Thyroid gland (tissue), 4 donors: Measurements from ENCODE around the gene XPNPEP2. TPM values are rescaled to one million over a fixed set of nuclear protein-coding genes. Genes with fewer than 3 reads are reported as not detected.

Source experiments
- DNase-seq, 2 donors: peaks; one replicate each; pipeline ENCODE4 v3.0.0-alpha.2; 2019
- H3K27ac ChIP-seq, 3 donors: fragments of 200-600 bp; sonication (generic); 1 replicate in 2 of 3; 2 replicates in 1 of 3; pipeline ENCODE4 v1.5.1; 2016 to 2019; ENCODE audit warnings: mild to moderate bottlenecking in 1 of 3, moderate library complexity in 1 of 3
- H3K27me3 ChIP-seq: fragments of 200-600 bp; sonication (generic); one replicate; pipeline ENCODE4 v1.5.1; 2019
- H3K36me3 ChIP-seq, 2 donors: fragments of 200-600 bp; sonication (generic); one replicate each; pipeline ENCODE4 v1.5.1; 2016 to 2019
- H3K4me1 ChIP-seq, 2 donors: fragments of 200-600 bp; sonication (generic); one replicate each; pipeline ENCODE4 v1.5.1; 2017 to 2019
- H3K4me3 ChIP-seq, 3 donors: fragments of 200-600 bp; sonication (generic); replicated peaks in 1 of 3; 1 replicate in 2 of 3; 2 replicates in 1 of 3; pipeline ENCODE4 v1.5.1; 2016; ENCODE audit warnings: mild to moderate bottlenecking in 1 of 3
- H3K9me3 ChIP-seq: fragments of 200-600 bp; sonication (generic); one replicate; pipeline ENCODE4 v1.5.1; 2017
- CTCF ChIP-seq, 6 experiments: fragments of 200-600 bp in 3 of 6; fragments of 450-650 bp in 3 of 6; sonication (generic) in 3 of 6; IDR thresholded peaks; one replicate each; pipeline ENCODE4 v1.5.1; 2016 to 2019; ENCODE audit warnings: antibody characterized with exemption in 6 of 6, mild to moderate bottlenecking in 2 of 6, inconsistent platforms in 1 of 6, moderate library complexity in 1 of 6
- POLR2A ChIP-seq, 2 donors: fragments of 450-650 bp; IDR thresholded peaks; one replicate each; pipeline ENCODE4 v1.6.1; 2017; ENCODE audit warnings: antibody characterized with exemption in 2 of 2, mild to moderate bottlenecking in 2 of 2, moderate library complexity in 1 of 2
- WGBS, 2 donors: methylation state at CpG; one replicate each; pipeline ENCODE4 v1.1.5; 2017; 5-methylcytosine and 5-hydroxymethylcytosine counted together
- intact Hi-C: fragments of 100-400 bp; cut with DNase I; formaldehyde crosslinking; loops from one replicate; pipeline ENCODE4 v1.15.1; 2023
- total RNA-seq, 4 donors: library from RNA; depleted of rRNA; stranded (reverse); fragments of >200 nt; gene quantifications; one replicate each; pipeline ENCODE4 v1.2.3, GENCODE V29; 2016

Gene XPNPEP2
- total RNA-seq, 4 donors from 2014 or later = 0.88 to 2.5 (median 1.8) TPM

- Histone ChIP-seq H3K4me1 (no peaks in the 10 kb centered on the region), H3K4me3 (no peak overlapping the region), H3K27ac (no peak overlapping the region), H3K36me3 (no peaks in the 10 kb centered on the region), H3K27me3 (no peaks in the 10 kb centered on the region), H3K9me3 (no peaks in the 10 kb centered on the region)
- DNase-seq = no peak
- WGBS, 2 donors = 71 to 81% methylated on average over 5 to 7 of the region's 7 CpGs
- TF ChIP-seq POLR2A (IDR thresholded peaks at IDR 0.05) (no peak), CTCF (IDR thresholded peaks at IDR 0.05) (no peak)
- intact Hi-C loops = no loop called here
Observed at GRCh38 chrX:129784371-129784770, 45.6 kb downstream of the XPNPEP2 start.

- TF ChIP-seq POLR2A (IDR thresholded peaks at IDR 0.05) (no peak), CTCF (IDR thresholded peaks at IDR 0.05) (no peak)
- intact Hi-C loops = no loop called here
- H3K4me3 ChIP-seq = no peak overlapping the region
- no peaks in the 10 kb centered on the region for H3K36me3 ChIP-seq
- no peaks in the 10 kb centered on the region for H3K9me3 ChIP-seq
- no peaks in the 10 kb centered on the region for H3K27me3 ChIP-seq
- no peaks in the 10 kb centered on the region for H3K4me1 ChIP-seq
- DNase-seq = no peak
- 71 to 73% methylated on average over 7 to 11 of the region's 11 CpGs for WGBS, 2 donors
- no peak overlapping the region for H3K27ac ChIP-seq
Observed at GRCh38 chrX:129785160-129785947, 46.6 kb downstream of the XPNPEP2 start.

GRCh38 chrX:129786210-129786651, 47.5 kb downstream of the XPNPEP2 start:
- H3K36me3 ChIP-seq = no peaks in the 10 kb centered on the region
- intact Hi-C loops = no loop called here
- H3K9me3 ChIP-seq = no peaks in the 10 kb centered on the region
- H3K4me3 ChIP-seq = no peak overlapping the region
- H3K27ac ChIP-seq = no peak overlapping the region
- 54 to 72% methylated on average over 3 of the region's 3 CpGs for WGBS, 2 donors
- no peak for TF ChIP-seq POLR2A (IDR thresholded peaks at IDR 0.05)
- no peak for TF ChIP-seq CTCF (IDR thresholded peaks at IDR 0.05)
- DNase-seq = no peak
- no peaks in the 10 kb centered on the region for H3K4me1 ChIP-seq
- no peaks in the 10 kb centered on the region for H3K27me3 ChIP-seq

- intact Hi-C loops = no loop called here
- H3K27me3 ChIP-seq = no peaks in the 10 kb centered on the region
- H3K4me1 ChIP-seq = no peaks in the 10 kb centered on the region
- no peaks in the 10 kb centered on the region for H3K9me3 ChIP-seq
- TF ChIP-seq POLR2A (IDR thresholded peaks at IDR 0.05) (no peak), CTCF (IDR thresholded peaks at IDR 0.05) (no peak)
- H3K27ac ChIP-seq = no peak overlapping the region
- H3K4me3 ChIP-seq = no peak overlapping the region
- 89% methylated on average over 6 to 8 of the region's 11 CpGs for WGBS, 2 donors
- H3K36me3 ChIP-seq = no peaks in the 10 kb centered on the region
- DNase-seq = no peak
Observed at GRCh38 chrX:129787336-129788055, 48.7 kb downstream of the XPNPEP2 start.

- Histone ChIP-seq H3K9me3 (no peaks in the 10 kb centered on the region), H3K4me1 (no peaks in the 10 kb centered on the region), H3K36me3 (no peaks in the 10 kb centered on the region), H3K27ac (no peak overlapping the region), H3K4me3 (no peak overlapping the region), H3K27me3 (no peaks in the 10 kb centered on the region)
- TF ChIP-seq CTCF (IDR thresholded peaks at IDR 0.05) (no peak), POLR2A (IDR thresholded peaks at IDR 0.05) (no peak)
- no peak for DNase-seq
- WGBS, 2 donors = 88 to 93% methylated on average over 2 to 5 of the region's 6 CpGs
- intact Hi-C loops = no loop called here
Observed at GRCh38 chrX:129788527-129788926, 49.7 kb downstream of the XPNPEP2 start.
